K562 treated with DMSO at 1 percent for 48 hours (cell line): ENCODE measurements around the gene RGPD5. TPM values are rescaled to one million over a fixed set of nuclear protein-coding genes. Genes with fewer than 3 reads are reported as not detected.

Experiments
- total RNA-seq: library from RNA; unstranded; fragments of 300-600 nt; gene quantifications from 2 replicates; pipeline ENCODE4 v1.2.3, GENCODE V29; 2022; ENCODE audit warnings: low replicate concordance; ENCODE audit errors: extremely low read depth

The RGPD5 gene
- total RNA-seq: not detected in 2 replicates

DNA sequence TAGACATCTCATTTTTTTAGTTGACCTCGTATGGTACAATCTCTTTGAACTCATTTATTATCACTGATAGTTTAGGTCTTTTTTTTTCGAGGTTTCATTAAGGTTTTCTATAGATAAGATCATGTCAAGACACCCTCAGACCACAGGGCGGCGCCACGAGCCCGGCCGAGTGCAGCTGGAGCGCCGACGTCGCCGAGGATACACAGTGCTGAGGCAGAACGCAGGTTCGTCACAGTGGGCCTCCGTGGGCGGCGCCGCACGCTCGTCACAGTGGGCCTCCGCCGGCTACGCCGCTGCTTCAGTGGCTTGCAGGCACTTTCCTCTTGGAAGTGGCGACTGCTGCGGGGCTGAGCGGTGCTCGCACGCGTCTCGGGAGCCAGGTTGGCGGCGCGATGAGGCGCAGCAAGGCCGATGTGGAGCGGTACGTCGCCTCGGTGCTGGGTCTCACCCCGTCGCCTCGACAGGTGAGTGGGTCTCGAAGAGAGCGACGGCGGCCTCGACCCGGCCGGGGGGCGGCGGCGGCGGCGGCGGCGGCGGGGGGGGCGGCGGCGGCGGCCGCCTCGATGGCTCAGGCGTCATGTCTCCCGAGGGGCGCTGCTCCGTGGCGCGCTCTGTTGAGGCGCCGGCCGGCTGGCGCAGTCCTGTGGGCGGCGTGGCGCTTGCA, at the start of gene RGPD5:
TSS of gene RGPD5 (plus strand) at position 232 of the 664 bp plus-strand sequence. CDS start at position 393, 161 bp downstream.

DNA sequence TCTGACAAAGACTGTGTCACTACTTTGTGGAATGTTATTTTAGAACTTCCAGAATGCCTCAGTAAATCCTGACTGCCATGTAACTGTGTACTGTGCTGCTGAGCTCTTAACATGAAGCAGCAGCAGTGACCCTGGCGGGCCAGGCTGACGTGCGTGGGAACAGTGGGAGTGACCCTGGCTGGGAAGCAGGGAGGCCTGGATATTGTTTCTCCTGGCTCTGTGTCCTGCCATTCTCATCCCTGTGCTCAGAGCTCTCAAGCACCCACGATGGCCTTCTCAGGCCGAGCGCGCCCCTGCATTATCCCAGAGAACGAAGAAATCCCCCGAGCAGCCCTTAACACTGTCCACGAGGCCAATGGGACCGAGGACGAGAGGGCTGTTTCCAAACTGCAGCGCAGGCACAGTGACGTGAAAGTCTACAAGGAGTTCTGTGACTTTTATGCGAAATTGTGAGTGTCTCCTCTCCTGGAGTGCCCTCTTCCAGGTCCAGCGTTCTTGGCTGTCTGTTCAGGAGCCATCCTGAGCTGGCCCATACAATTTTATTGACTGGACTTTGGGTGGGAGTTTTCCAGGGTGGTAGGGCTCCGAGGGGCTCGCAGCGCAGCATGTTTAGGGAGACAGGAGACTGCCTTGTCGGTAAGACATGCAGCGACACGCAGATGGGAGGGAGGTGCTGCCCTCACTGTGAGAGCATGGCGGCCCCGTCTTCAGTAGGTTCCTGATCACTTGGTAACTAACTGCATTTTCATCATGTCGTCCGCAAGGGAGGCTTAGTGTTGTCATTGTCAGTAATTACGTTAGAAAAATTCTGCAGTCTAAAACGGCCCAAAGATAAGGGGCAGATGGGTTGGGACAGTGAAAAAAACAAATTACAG, 104.6 kb downstream of the RGPD5 start, which contains the start of gene LIMS3:
TSS of gene LIMS3 (plus strand) at position 227 of the 875 bp plus-strand sequence. CDS start at position 268, 41 bp downstream.

Other genes starting within 250 kb of the RGPD5 start
- not detected in 2 replicates for gene SEPTIN10, start 180.3 kb upstream of the RGPD5 start, total RNA-seq
- gene SOWAHC, start 179.9 kb upstream of the RGPD5 start, total RNA-seq: not detected in 2 replicates
- not detected in 2 replicates for gene LIMS3, start 104.4 kb downstream of the RGPD5 start, total RNA-seq